ENCODE measurements around the gene SOD1.

GRCh38 chr21:31693222-31693621, 33.7 kb downstream of the SOD1 start:
- no peak for TF ChIP-seq CTCF (conservative IDR thresholded peaks at IDR 0.05)
- TF ChIP-seq EZH2 (IDR thresholded peaks at IDR 0.05; ENCODE audit: low read depth), result no peak
